ENCODE results near the gene MAD1L1.

The MAD1L1 gene

DNA sequence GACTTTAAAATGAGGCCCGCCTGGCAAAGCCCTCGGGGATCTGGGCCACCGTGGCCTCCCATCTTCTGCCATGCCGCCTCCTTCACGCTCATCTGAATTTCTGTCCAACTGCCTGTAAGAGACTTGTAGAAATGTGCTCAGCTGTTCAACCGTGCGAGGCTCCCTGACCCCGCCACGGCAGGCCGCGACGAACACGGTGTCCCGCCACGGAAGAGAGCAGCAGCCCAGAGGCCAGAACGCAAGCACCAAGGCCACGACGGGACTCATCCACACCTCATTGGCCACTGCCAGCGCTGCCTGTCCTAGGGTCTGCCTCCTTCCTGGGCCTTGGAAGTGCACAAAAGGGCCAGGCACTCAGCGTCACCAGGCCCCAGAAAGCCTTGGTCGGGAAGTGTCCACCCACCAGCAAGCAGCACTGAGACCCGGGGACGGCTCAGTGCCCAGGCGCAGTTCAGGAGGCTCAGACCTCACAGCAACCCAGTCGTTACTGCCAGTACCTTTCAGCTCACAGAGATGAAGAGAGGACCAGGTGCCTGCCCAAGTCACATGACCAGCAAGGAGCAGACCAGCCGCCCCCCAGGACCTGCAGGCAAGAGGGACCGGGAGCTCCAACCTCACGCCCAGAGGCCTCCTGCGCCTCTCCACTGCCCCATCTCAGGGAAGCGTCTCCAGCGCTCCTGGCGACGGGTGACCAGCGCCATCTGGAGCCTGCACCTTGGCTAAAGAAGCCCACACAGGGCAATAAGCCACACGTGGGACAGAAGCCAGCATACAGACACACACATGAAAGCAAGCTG is 85.9 kb downstream of the MAD1L1 start:
- H3K4me3 ChIP-seq: no peak overlapping the region
- no peaks in the 10 kb centered on the region for H3K9me3 ChIP-seq
- no peaks in the 10 kb centered on the region for H3K4me1 ChIP-seq
- in situ Hi-C loops (cut with MboI; ENCODE audit: low sequenced_read_pairs): no loop called here
- no peaks in the 10 kb centered on the region for H3K27me3 ChIP-seq (ENCODE audit: low read depth)
- H3K36me3 ChIP-seq (replicated peaks): peaks cover 8% of the 10 kb centered on the region
- no peak for DNase-seq (ENCODE audit: low spot score in 2 of 2)

DNA sequence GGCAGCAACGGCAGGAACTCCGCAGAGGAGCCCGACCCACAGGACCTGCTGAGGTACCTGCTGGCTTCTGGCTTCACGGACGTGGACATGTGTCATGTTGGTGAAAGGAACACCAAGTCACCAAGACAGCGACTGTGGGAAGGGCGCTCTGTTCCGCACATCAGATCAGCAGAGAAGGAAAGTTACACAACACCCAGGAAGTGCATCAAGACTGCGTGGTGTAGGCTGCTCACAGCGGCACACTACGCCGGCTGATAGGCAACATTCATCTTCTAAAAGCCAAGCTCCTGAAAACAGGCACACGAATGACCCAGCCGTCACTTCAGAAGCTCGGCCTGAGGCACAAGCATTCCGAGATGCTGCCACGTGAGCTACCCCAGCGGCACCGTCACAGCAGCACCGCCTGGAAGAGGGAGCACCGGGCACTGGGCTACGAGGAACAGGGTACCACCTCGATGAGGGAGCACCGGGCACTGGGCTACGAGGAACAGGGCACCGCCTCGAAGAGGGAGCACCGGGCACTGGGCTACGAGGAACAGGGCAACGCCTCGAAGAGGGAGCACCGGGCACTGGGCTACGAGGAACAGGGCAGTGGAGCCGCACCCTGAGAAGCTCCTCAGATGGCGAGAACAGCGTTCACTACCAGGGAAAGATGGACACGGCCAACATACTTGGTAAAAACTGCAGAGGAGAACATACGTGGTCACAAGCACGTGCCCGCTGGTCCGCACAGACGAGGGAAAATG is 86.7 kb downstream of the MAD1L1 start:
- Histone ChIP-seq H3K27me3 (ENCODE audit: low read depth) (no peaks in the 10 kb centered on the region), H3K36me3 (replicated peaks) (peaks cover 8% of the 10 kb centered on the region), H3K4me3 (no peak overlapping the region), H3K4me1 (no peaks in the 10 kb centered on the region), H3K9me3 (no peaks in the 10 kb centered on the region)
- no peak for DNase-seq (ENCODE audit: low spot score in 2 of 2)
- in situ Hi-C loops (cut with MboI; ENCODE audit: low sequenced_read_pairs): no loop called here

DNA sequence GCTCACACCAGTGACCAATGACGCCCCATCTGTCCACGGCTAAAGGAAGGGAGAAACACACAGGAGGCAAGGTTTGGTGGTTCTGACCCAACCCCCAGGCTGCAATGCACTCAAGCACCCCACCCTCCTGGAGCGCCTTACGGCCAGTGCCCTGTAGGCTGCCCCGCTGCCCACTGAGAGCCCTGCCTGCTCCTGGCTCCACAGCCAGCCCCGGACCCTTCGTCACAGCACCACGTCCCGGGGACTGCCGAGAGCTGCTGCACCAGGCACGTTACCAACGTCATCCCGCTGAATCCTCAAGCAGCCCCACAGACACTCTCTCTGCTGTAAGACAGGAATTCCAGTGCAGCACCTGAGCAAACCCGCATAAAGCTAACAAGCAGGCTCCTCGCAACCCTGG is 87.8 kb downstream of the MAD1L1 start:
- Histone ChIP-seq H3K36me3 (replicated peaks) (peaks cover 8% of the 10 kb centered on the region), H3K4me1 (no peaks in the 10 kb centered on the region), H3K9me3 (no peaks in the 10 kb centered on the region), H3K4me3 (no peak overlapping the region), H3K27me3 (ENCODE audit: low read depth) (no peaks in the 10 kb centered on the region)
- no peak for DNase-seq (ENCODE audit: low spot score in 2 of 2)
- in situ Hi-C loops (cut with MboI; ENCODE audit: low sequenced_read_pairs): no loop called here

DNA sequence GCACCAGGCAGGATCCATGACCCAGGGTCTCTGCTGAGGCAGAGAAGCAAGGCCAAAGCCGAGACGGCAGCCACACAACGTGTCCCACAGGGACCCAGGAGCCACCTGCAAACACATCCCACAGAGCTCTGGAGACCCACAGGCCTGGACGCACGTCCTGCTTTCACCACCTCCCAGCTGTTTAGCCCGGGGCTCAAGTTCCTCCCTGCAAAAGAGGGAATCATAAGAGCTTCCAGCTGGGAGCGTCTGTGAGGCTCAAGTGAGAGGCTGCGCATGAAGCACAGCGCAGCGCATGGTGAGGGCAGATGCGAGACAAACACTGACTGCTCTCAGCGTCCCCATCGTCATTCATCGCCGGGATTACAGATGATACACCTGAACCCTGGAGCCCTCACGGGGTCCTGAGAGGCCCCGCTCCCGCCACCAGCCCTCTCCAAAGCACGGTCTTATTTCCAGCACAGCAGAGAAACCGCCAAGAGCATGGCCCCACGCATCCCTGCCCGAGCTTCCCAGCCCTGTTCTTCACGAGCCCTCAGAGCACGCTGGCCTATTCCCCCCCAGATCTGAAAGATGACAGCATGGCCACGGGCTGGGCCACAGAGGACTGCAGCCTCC is 88.7 kb downstream of the MAD1L1 start:
- H3K4me3 ChIP-seq: no peak overlapping the region
- peaks cover 8% of the 10 kb centered on the region for H3K36me3 ChIP-seq (replicated peaks)
- in situ Hi-C loops (cut with MboI; ENCODE audit: low sequenced_read_pairs): no loop called here
- H3K27me3 ChIP-seq (ENCODE audit: low read depth): no peaks in the 10 kb centered on the region
- H3K4me1 ChIP-seq: no peaks in the 10 kb centered on the region
- no peaks in the 10 kb centered on the region for H3K9me3 ChIP-seq
- no peak for DNase-seq (ENCODE audit: low spot score in 2 of 2)

DNA sequence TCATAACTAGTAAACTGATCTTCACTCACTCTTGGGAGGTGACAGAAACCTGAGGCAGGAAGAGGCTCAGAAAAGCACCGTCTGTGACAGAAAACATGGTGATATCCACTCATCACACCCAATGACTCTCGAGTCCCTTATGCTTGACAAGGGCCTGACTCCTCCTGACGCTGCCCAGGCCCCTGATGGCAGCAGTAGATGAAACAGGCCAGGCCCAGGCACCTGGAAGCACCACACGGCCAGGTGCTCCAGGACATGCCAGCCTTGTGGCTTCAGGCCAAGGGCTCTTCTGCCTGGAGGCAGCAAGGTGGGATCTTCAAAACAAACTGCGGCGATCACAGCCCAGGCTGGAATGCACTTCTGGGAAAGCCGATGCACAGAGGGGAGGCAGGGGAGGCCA is 89.3 kb downstream of the MAD1L1 start:
- H3K9me3 ChIP-seq: no peaks in the 10 kb centered on the region
- in situ Hi-C loops (cut with MboI; ENCODE audit: low sequenced_read_pairs): no loop called here
- peaks cover 8% of the 10 kb centered on the region for H3K36me3 ChIP-seq (replicated peaks)
- no peak overlapping the region for H3K4me3 ChIP-seq
- H3K27me3 ChIP-seq (ENCODE audit: low read depth): no peaks in the 10 kb centered on the region
- no peaks in the 10 kb centered on the region for H3K4me1 ChIP-seq
- no peak for DNase-seq (ENCODE audit: low spot score in 2 of 2)

DNA sequence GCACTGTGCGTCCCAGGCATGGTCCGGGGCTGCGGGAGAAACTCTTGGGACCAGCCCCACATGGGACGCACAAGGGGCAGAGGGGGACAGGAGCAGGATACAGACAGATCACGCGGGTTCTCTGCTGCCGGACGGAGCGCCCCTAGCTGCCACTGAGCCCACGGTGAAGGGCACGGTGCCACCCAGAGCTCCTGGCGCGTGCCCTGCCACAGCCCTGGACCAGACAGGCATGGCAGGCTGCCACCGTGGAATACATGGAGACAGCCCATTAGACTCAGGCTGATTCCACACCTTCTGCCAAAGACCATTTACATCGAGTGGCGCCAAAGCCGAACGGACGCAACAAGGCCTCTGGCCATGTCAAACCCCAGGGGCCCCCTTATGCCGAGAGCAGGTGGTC is 90.4 kb downstream of the MAD1L1 start:
- Histone ChIP-seq H3K36me3 (replicated peaks) (peaks cover 7% of the 10 kb centered on the region), H3K9me3 (no peaks in the 10 kb centered on the region), H3K4me1 (no peaks in the 10 kb centered on the region), H3K27me3 (ENCODE audit: low read depth) (no peaks in the 10 kb centered on the region), H3K4me3 (no peak overlapping the region)
- DNase-seq (ENCODE audit: low spot score in 2 of 2): no peak
- in situ Hi-C loops (cut with MboI; ENCODE audit: low sequenced_read_pairs): no loop called here

DNA sequence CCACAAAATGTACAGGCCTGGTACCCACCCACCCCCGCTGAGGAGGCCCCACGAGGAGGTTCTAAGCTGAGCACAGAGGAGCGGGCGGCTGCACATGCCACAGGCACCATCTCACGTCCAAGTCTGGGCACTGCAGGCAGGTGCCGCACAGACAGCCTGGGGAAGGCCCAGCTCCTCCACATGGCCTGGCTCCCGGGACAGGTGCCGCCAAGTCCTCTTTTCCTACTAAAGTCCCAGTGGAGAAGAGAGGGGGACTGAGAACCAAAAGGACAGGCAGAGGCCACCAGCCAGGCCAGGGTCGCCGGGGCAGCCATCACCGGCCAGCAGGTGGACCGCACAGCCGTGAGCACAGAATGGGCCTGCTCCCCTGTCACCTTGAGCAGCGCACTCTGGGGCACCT is 91.1 kb downstream of the MAD1L1 start:
- Histone ChIP-seq H3K36me3 (replicated peaks) (peaks cover 5% of the 10 kb centered on the region), H3K9me3 (no peaks in the 10 kb centered on the region), H3K27me3 (ENCODE audit: low read depth) (no peaks in the 10 kb centered on the region), H3K4me1 (no peaks in the 10 kb centered on the region), H3K4me3 (no peak overlapping the region)
- DNase-seq (ENCODE audit: low spot score in 2 of 2): no peak
- in situ Hi-C loops (cut with MboI; ENCODE audit: low sequenced_read_pairs): no loop called here

DNA sequence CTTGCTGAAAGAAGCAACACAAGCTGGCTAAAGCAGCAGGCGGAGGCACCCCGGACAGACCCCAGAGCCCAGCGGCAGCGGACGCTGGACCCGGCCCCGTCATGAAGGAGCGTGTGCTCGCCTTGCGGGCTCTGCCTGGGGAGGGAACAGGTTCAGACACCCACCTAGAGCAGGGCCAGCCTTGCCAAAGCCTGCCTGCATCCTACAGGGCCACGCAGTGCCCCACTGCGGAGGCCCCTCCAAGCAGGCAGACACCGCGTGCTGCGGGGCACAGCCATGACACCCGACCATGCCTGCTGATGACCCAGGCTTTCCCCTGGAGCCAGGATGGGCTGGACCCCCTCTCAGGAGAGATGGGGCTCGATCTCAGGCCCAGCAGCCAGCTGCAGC is 91.7 kb downstream of the MAD1L1 start:
- in situ Hi-C loops (cut with MboI; ENCODE audit: low sequenced_read_pairs): no loop called here
- H3K27me3 ChIP-seq (ENCODE audit: low read depth): no peaks in the 10 kb centered on the region
- no peak for DNase-seq (ENCODE audit: low spot score in 2 of 2)
- H3K4me1 ChIP-seq: no peaks in the 10 kb centered on the region
- H3K36me3 ChIP-seq (replicated peaks): peaks cover 5% of the 10 kb centered on the region
- no peaks in the 10 kb centered on the region for H3K9me3 ChIP-seq
- no peak overlapping the region for H3K4me3 ChIP-seq

DNA sequence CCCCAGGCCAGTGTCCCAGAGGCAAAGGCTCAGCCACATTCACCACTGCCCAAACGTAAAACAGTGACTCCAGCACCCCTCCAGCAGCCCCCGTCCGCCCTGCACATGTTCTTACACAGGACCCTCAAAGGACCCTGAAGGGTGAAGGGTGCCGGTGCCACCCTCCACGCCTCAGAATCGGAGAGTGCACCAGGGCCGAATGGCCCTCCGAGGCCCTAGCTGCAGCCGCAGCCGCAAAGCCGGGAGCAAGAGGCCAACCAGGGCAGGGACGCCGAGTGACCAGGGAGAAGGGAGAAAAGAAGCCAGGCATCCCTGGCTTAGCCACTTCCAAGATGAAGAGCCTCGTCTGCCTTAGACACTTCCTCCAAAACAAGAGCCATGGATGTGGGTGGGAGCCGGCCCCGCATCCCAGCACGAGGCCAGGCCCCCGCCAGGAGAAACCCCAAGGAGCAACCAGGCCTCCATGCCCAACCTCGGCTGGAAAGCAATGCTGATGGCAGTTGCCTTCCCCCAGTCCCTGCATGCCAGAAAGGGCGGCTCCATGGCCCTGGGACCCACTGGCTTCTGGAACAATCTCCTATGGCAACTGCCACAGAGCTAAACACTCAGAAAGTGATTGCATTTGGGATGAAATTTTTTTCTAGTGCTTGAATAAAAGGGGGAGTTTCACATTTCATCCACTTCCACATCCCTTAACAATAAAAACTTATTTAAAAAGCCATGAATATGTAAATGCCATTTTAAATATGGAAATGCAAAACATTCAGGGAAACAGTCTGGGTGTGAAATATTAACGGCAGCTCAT is 92.3 kb downstream of the MAD1L1 start:
- peak in 1 of 2 experiments; percentile 33 for DNase-seq (ENCODE audit: low spot score in 2 of 2)
- Histone ChIP-seq H3K36me3 (replicated peaks) (peaks cover 5% of the 10 kb centered on the region), H3K9me3 (no peaks in the 10 kb centered on the region), H3K27me3 (ENCODE audit: low read depth) (no peaks in the 10 kb centered on the region), H3K4me1 (no peaks in the 10 kb centered on the region), H3K4me3 (no peak overlapping the region)
- in situ Hi-C loops (cut with MboI; ENCODE audit: low sequenced_read_pairs): no loop called here

DNA sequence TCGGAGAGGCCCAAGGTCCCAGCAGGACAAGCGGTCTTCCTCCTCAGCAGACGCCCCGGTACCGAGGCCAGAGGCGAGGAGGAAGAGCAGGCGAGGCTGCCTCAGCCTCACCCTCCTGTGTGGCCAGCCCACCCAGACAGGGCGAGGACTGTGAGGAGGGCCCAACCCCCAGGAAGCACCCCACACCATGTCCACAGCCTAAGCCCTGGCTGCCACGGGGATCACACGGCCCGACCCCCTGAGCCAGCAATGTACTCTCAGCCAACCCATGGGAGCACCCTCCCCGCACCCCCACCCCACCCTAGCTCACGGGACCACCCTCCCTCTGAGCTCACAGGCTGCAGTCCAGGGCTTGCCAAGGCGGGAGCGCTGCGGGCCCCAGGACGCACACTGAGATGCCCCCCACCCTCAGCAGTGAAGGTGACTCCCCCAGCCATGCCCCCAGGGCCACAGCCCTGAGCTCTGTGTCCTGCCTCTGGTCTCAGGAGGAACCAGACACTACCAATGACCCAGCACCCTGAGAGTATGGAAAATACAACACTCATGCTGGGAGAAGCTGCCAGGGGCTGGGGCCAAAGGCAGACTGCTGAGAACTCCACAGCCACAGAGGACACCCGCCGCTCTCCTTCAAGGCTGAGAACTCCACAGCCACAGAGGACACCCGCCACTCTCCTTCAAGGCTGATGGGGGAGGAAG is 93.6 kb downstream of the MAD1L1 start:
- DNase-seq (ENCODE audit: low spot score in 2 of 2): no peak
- Histone ChIP-seq H3K36me3 (replicated peaks) (peaks cover 5% of the 10 kb centered on the region; the same call in 1 of the 2 replicates), H3K27me3 (ENCODE audit: low read depth) (no peaks in the 10 kb centered on the region), H3K4me3 (no peak overlapping the region), H3K4me1 (no peaks in the 10 kb centered on the region), H3K9me3 (no peaks in the 10 kb centered on the region)
- in situ Hi-C loops (cut with MboI; ENCODE audit: low sequenced_read_pairs): no loop called here

DNA sequence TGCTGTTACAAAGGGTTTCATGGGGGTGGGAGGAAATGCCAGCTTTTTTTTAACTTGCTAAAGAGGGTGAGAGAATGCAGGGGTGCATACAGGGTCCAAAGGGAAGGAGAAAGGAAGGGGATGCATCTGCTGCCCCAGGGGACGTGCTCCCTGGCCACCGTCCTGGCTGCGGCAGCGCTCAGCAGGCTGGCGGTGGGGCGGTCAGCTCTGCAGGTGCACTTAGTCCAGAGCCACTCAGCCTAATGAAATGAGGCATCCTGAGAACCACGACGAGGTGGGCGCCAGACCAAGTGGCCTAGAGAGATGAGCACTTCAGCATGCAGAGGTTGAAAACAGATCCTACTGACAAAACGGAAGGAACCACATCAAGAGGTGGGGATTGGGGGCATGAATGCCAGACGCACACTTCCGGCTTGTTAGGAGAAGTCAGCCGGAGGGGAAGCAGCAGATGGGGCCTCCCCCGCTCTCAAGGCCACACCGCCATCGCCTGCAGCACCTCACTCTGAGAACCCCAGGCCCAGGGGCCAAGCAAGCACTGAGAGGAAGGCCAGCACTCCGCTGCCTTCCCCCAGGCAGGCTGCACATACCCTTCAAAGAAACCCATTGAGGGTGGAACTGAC is 94.5 kb downstream of the MAD1L1 start:
- no peak overlapping the region for H3K4me3 ChIP-seq
- no peaks in the 10 kb centered on the region for H3K27me3 ChIP-seq (ENCODE audit: low read depth)
- DNase-seq (ENCODE audit: low spot score in 2 of 2): no peak
- H3K9me3 ChIP-seq: no peaks in the 10 kb centered on the region
- peaks cover under 1% of the 10 kb centered on the region; the same call in 1 of the 2 replicates for H3K36me3 ChIP-seq (replicated peaks)
- in situ Hi-C loops (cut with MboI; ENCODE audit: low sequenced_read_pairs): no loop called here
- no peaks in the 10 kb centered on the region for H3K4me1 ChIP-seq

DNA sequence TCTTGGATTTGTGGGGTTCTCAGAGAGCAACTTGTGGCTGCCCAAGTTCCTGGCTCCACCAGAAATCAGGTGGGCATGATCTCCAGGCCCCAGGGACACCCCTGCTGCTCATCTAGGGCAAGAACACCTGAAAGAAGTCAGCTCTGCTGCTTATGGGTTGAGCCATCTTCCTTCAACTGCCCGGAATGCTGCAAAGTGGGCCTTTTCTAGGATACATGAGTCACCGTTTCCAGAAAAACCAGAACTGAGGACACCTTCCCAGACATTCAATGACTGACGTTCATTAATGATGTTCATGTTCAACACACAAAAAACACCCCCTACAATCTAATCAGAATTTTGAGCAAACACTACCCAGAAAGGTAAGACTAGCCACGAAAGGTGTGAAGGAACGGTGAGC is 98.0 kb downstream of the MAD1L1 start:
- no peak overlapping the region for H3K4me3 ChIP-seq

DNA sequence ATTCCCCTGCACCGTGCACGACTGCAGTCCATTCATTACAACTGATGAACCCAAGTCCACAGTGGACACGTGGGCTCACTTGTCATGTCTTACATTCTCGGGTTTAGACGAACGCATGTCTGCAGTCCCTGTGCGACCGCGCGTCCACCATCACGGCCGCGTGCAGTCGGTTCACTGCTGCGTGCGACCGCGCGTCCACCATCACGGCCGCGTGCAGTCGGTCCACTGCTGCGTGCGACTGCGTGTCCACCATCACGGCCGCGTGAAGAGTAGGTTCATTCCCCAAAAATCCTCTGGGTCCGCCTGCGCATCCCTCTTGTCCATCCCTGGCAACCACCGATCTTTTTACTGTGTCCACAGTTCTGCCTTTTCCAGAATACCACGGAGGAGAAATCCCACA is 100.5 kb downstream of the MAD1L1 start:
- no peaks in the 10 kb centered on the region for H3K36me3 ChIP-seq (replicated peaks)
- H3K4me3 ChIP-seq: no peak overlapping the region
- in situ Hi-C loops (cut with MboI; ENCODE audit: low sequenced_read_pairs): no loop called here
- H3K27me3 ChIP-seq (ENCODE audit: low read depth): no peaks in the 10 kb centered on the region
- H3K4me1 ChIP-seq: no peaks in the 10 kb centered on the region
- DNase-seq (ENCODE audit: low spot score in 2 of 2): no peak
- H3K9me3 ChIP-seq: no peaks in the 10 kb centered on the region

More for the DNA sequence above, 98.0 kb downstream of the MAD1L1 start:
- in situ Hi-C loops (cut with MboI; ENCODE audit: low sequenced_read_pairs): no loop called here
- Histone ChIP-seq H3K27me3 (ENCODE audit: low read depth) (no peaks in the 10 kb centered on the region), H3K9me3 (no peaks in the 10 kb centered on the region), H3K4me1 (no peaks in the 10 kb centered on the region), H3K36me3 (replicated peaks) (no peaks in the 10 kb centered on the region)
- DNase-seq (ENCODE audit: low spot score in 2 of 2): no peak
